ENCODE measurements around the gene PIKFYVE.

Gene PIKFYVE

GRCh38 chr2:208371634-208371935 lies 105.5 kb downstream of the PIKFYVE start:
- TF ChIP-seq EP300 (IDR thresholded peaks at IDR 0.05; ENCODE audit: borderline replicate concordance) (no peak), YY1 (IDR thresholded peaks at IDR 0.05; ENCODE audit: low read depth) (no peak)
- TF ChIP-seq, protein P1, sequence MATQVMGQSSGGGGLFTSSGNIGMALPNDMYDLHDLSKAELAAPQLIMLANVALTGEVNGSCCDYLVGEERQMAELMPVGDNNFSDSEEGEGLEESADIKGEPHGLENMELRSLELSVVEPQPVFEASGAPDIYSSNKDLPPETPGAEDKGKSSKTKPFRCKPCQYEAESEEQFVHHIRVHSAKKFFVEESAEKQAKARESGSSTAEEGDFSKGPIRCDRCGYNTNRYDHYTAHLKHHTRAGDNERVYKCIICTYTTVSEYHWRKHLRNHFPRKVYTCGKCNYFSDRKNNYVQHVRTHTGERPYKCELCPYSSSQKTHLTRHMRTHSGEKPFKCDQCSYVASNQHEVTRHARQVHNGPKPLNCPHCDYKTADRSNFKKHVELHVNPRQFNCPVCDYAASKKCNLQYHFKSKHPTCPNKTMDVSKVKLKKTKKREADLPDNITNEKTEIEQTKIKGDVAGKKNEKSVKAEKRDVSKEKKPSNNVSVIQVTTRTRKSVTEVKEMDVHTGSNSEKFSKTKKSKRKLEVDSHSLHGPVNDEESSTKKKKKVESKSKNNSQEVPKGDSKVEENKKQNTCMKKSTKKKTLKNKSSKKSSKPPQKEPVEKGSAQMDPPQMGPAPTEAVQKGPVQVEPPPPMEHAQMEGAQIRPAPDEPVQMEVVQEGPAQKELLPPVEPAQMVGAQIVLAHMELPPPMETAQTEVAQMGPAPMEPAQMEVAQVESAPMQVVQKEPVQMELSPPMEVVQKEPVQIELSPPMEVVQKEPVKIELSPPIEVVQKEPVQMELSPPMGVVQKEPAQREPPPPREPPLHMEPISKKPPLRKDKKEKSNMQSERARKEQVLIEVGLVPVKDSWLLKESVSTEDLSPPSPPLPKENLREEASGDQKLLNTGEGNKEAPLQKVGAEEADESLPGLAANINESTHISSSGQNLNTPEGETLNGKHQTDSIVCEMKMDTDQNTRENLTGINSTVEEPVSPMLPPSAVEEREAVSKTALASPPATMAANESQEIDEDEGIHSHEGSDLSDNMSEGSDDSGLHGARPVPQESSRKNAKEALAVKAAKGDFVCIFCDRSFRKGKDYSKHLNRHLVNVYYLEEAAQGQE (IDR thresholded peaks at IDR 0.05; ENCODE audit: low read depth) = no peak

DNA sequence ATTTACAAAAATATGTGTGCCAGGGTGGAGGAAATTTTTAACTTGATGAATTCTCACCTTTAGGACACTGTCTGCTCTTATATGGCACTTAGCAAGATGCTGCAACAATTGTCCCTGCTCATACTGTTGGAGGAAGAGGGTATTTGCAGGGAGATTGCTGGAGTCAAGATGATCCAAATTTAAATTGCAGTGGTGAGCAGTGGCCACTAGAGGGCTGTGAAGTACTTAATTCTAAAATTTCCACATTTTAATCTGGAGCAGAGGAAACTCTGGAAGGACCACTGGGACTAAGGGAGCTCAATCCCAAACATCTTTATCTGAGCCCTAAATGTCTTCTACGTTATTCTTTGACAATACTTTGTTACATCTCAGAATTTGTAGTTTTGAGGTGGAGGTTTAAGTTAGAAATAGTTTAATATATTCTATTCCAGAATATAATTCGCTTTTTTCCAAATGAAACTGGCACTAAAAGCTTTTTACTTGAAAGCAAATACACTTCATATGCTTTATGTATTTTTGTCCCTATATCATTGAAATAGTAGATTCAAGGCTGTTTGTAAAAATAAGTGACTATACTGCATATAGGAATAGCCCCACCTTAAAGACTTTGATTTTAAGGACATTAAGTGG lies 107.5 kb downstream of the PIKFYVE start:
- TF ChIP-seq RAD21 (IDR thresholded peaks at IDR 0.05; ENCODE audit: low read depth) = peak; percentile 64
- TF ChIP-seq EP300 (IDR thresholded peaks at IDR 0.05; ENCODE audit: borderline replicate concordance) = no peak

- TF ChIP-seq, protein P2, sequence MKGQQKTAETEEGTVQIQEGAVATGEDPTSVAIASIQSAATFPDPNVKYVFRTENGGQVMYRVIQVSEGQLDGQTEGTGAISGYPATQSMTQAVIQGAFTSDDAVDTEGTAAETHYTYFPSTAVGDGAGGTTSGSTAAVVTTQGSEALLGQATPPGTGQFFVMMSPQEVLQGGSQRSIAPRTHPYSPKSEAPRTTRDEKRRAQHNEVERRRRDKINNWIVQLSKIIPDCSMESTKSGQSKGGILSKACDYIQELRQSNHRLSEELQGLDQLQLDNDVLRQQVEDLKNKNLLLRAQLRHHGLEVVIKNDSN (IDR thresholded peaks at IDR 0.05) = no peak
- TF ChIP-seq FOXM1 (IDR thresholded peaks at IDR 0.05; ENCODE audit: borderline replicate concordance, low read depth) (no peak), RAD21 (IDR thresholded peaks at IDR 0.05; ENCODE audit: low read depth) (no peak), CEBPB (IDR thresholded peaks at IDR 0.05) (no peak), EGR1 (IDR thresholded peaks at IDR 0.05) (no peak), TCF12 (IDR thresholded peaks at IDR 0.05; ENCODE audit: low read depth) (no peak), TEAD4 (IDR thresholded peaks at IDR 0.05) (no peak), NFIC (IDR thresholded peaks at IDR 0.05) (no peak), CREB1 (IDR thresholded peaks at IDR 0.05; ENCODE audit: low read depth) (no peak)
- TF ChIP-seq, protein P3, sequence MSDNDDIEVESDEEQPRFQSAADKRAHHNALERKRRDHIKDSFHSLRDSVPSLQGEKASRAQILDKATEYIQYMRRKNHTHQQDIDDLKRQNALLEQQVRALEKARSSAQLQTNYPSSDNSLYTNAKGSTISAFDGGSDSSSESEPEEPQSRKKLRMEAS (IDR thresholded peaks at IDR 0.05) = no peak
These were observed 109.5 kb downstream of the PIKFYVE start for GRCh38 chr2:208375491-208376068.

- TF ChIP-seq TEAD4 (IDR thresholded peaks at IDR 0.05) (no peak), RAD21 (IDR thresholded peaks at IDR 0.05; ENCODE audit: low read depth) (no peak)
These were observed 113.1 kb downstream of the PIKFYVE start for GRCh38 chr2:208379192-208379591.

- TF ChIP-seq ZBTB7A (IDR thresholded peaks at IDR 0.05; ENCODE audit: low read depth) (no peak), EP300 (IDR thresholded peaks at IDR 0.05; ENCODE audit: borderline replicate concordance) (no peak), EGR1 (IDR thresholded peaks at IDR 0.05) (no peak)
- TF ChIP-seq, protein P3 (IDR thresholded peaks at IDR 0.05) = no peak
- TF ChIP-seq, protein P1 (IDR thresholded peaks at IDR 0.05; ENCODE audit: low read depth) = no peak
- TF ChIP-seq, protein P2 (IDR thresholded peaks at IDR 0.05) = no peak
These were observed 118.6 kb downstream of the PIKFYVE start for GRCh38 chr2:208384637-208385036.

GRCh38 chr2:208386541-208386940 lies 120.5 kb downstream of the PIKFYVE start:
- no peak for TF ChIP-seq YY1 (IDR thresholded peaks at IDR 0.05; ENCODE audit: low read depth)
- no peak for TF ChIP-seq EP300 (IDR thresholded peaks at IDR 0.05; ENCODE audit: borderline replicate concordance)
- no peak for TF ChIP-seq EGR1 (IDR thresholded peaks at IDR 0.05)
- TF ChIP-seq, protein P3 (IDR thresholded peaks at IDR 0.05) = no peak
- no peak for TF ChIP-seq ZBTB7A (IDR thresholded peaks at IDR 0.05; ENCODE audit: low read depth)
- no peak for TF ChIP-seq TAF1 (IDR thresholded peaks at IDR 0.05; ENCODE audit: low read depth)
- no peak for TF ChIP-seq CEBPB (IDR thresholded peaks at IDR 0.05)

- TF ChIP-seq TEAD4 (IDR thresholded peaks at IDR 0.05) = no peak
- TF ChIP-seq, protein P3 (IDR thresholded peaks at IDR 0.05) = no peak
- no peak for TF ChIP-seq ZBTB7A (IDR thresholded peaks at IDR 0.05; ENCODE audit: low read depth)
- no peak for TF ChIP-seq EGR1 (IDR thresholded peaks at IDR 0.05)
- no peak for TF ChIP-seq FOXM1 (IDR thresholded peaks at IDR 0.05; ENCODE audit: borderline replicate concordance, low read depth)
- TF ChIP-seq TCF12 (IDR thresholded peaks at IDR 0.05; ENCODE audit: low read depth) = no peak
- TF ChIP-seq, protein P2 (IDR thresholded peaks at IDR 0.05) = no peak
These were observed 123.9 kb downstream of the PIKFYVE start for GRCh38 chr2:208389940-208390339.

Measured in Ishikawa (cell line).